22Rv1 (cell line): Measurements from ENCODE around the gene ZNF76.

ENCODE experiments used
- H3K27ac ChIP-seq: fragments of 450-650 bp; 2 replicates; pipeline ENCODE4 v1.5.1; 2017
- CTCF ChIP-seq: fragments of 450-650 bp; IDR thresholded peaks from 2 replicates; pipeline ENCODE4 v1.5.1; 2017; ENCODE audit warnings: mild to moderate bottlenecking
- ZFX ChIP-seq: fragments of 450-650 bp; IDR thresholded peaks from 2 replicates; pipeline ENCODE4 v1.6.1; 2017; ENCODE audit warnings: antibody characterized with exemption, borderline replicate concordance

The ZNF76 gene

GRCh38 chr6:35244551-35244950 is 15.0 kb upstream of the ZNF76 start:
- TF ChIP-seq CTCF, result no peak
- TF ChIP-seq ZFX, result no peak
- H3K27ac ChIP-seq, result no peak overlapping the region

- no peak overlapping the region for H3K27ac ChIP-seq
- TF ChIP-seq ZFX, result no peak
- TF ChIP-seq CTCF, result no peak
Measured at GRCh38 chr6:35247642-35248231, 11.8 kb upstream of the ZNF76 start.

GRCh38 chr6:35248300-35248699 is 11.2 kb upstream of the ZNF76 start:
- no peak overlapping the region for H3K27ac ChIP-seq
- no peak for TF ChIP-seq ZFX
- TF ChIP-seq CTCF, result no peak

- H3K27ac ChIP-seq, result no peak overlapping the region
- TF ChIP-seq CTCF (no peak), ZFX (no peak)
Measured at GRCh38 chr6:35248965-35249364, 10.6 kb upstream of the ZNF76 start.

- TF ChIP-seq CTCF, result no peak
- TF ChIP-seq ZFX, result no peak
- H3K27ac ChIP-seq, result no peak overlapping the region
Measured at GRCh38 chr6:35251949-35252348, 7.6 kb upstream of the ZNF76 start.

GRCh38 chr6:35253249-35253648 is 6.3 kb upstream of the ZNF76 start:
- H3K27ac ChIP-seq, result no peak overlapping the region
- no peak for TF ChIP-seq ZFX
- no peak for TF ChIP-seq CTCF

GRCh38 chr6:35258336-35258735 is 1.2 kb upstream of the ZNF76 start:
- TF ChIP-seq CTCF (no peak), ZFX (no peak)
- H3K27ac ChIP-seq, result peak overlapping the region; percentile 75
